BJ (cell line): ENCODE measurements around the gene MMP25. TPM values are rescaled to one million over a fixed set of nuclear protein-coding genes. Genes with fewer than 3 reads are reported as not detected.

Experiments used
- CTCF ChIA-PET: fragments of 350-600 bp; formaldehyde crosslinking; extraction: SDS; loops from one replicate; lab custom pipeline; 2021; ENCODE audit warnings: antibody characterized with exemption, inconsistent platforms; lab: Yijun Ruan, JAX
- POLR2A ChIA-PET: fragments of 300-600 bp; sonication (Branson Sonifier 250); formaldehyde crosslinking; extraction: SDS; loops from one replicate; lab custom pipeline; 2021; ENCODE audit warnings: antibody characterized with exemption; lab: Charles Lee
- DNase-seq: peaks from one replicate; pipeline ENCODE4 v3.0.0-alpha.2; 2011; ENCODE audit warnings: low read depth
- H3K27me3 ChIP-seq: 2 replicates; pipeline ENCODE4 v1.6.0; 2011; ENCODE audit warnings: low read length; ENCODE audit not compliant: control insufficient read depth, insufficient read depth
- H3K36me3 ChIP-seq: 2 replicates; pipeline ENCODE4 v1.5.1; 2011; ENCODE audit warnings: low read length; ENCODE audit not compliant: control insufficient read depth, insufficient read depth
- H3K4me3 ChIP-seq: 2 replicates; pipeline ENCODE4 v1.5.1; 2011; ENCODE audit warnings: low read depth, mild to moderate bottlenecking, control low read depth, low read length
- polyA plus RNA-seq: library from polyadenylated mRNA; depleted of rRNA; stranded (reverse); fragments of >200 nt; gene quantifications from 2 replicates; pipeline ENCODE4 v1.2.3, GENCODE V29; 2011
- TF ChIP-seq, protein P1 (sequence below): IDR thresholded peaks from 2 replicates; pipeline ENCODE4 v1.5.1; 2011; ENCODE audit warnings: low read depth, mild to moderate bottlenecking, control low read depth, inconsistent platforms, low read length, moderate library complexity; ENCODE audit not compliant: insufficient read depth

Gene MMP25
- polyA plus RNA-seq, 1 experiment = 0.02 TPM

DNA sequence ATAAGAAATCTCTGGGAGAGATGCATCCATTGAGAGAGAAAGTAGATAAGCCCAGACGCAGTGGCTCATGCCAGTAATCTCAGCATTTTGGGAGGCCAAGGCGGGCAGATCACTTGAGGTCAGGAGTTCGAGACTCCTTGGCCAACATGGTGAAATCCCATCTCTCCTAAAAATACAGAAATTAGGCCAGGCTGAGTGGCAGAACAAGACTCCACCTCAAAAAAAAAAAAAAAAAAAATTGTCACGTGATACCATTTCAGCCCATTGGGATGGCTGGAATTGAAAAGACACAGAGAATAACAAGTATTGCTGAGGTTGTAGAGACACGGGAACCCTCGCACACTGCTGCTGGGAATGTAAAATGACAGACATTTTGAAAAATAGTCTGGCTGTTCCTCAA, 16.2 kb downstream of the MMP25 start:
- no peak overlapping the region for H3K4me3 ChIP-seq
- POLR2A ChIA-PET = no interaction called here
- TF ChIP-seq, protein P1, sequence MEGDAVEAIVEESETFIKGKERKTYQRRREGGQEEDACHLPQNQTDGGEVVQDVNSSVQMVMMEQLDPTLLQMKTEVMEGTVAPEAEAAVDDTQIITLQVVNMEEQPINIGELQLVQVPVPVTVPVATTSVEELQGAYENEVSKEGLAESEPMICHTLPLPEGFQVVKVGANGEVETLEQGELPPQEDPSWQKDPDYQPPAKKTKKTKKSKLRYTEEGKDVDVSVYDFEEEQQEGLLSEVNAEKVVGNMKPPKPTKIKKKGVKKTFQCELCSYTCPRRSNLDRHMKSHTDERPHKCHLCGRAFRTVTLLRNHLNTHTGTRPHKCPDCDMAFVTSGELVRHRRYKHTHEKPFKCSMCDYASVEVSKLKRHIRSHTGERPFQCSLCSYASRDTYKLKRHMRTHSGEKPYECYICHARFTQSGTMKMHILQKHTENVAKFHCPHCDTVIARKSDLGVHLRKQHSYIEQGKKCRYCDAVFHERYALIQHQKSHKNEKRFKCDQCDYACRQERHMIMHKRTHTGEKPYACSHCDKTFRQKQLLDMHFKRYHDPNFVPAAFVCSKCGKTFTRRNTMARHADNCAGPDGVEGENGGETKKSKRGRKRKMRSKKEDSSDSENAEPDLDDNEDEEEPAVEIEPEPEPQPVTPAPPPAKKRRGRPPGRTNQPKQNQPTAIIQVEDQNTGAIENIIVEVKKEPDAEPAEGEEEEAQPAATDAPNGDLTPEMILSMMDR = no peak
- no peak for DNase-seq
- H3K36me3 ChIP-seq = no peaks in the 10 kb centered on the region
- H3K27me3 ChIP-seq = no peaks in the 10 kb centered on the region
- CTCF ChIA-PET = interaction anchor here (3.0 kb wide), 1 partner anchor 67 kb away, joined by 12 read pairs; no protein-coding TSS in a partner anchor

DNA sequence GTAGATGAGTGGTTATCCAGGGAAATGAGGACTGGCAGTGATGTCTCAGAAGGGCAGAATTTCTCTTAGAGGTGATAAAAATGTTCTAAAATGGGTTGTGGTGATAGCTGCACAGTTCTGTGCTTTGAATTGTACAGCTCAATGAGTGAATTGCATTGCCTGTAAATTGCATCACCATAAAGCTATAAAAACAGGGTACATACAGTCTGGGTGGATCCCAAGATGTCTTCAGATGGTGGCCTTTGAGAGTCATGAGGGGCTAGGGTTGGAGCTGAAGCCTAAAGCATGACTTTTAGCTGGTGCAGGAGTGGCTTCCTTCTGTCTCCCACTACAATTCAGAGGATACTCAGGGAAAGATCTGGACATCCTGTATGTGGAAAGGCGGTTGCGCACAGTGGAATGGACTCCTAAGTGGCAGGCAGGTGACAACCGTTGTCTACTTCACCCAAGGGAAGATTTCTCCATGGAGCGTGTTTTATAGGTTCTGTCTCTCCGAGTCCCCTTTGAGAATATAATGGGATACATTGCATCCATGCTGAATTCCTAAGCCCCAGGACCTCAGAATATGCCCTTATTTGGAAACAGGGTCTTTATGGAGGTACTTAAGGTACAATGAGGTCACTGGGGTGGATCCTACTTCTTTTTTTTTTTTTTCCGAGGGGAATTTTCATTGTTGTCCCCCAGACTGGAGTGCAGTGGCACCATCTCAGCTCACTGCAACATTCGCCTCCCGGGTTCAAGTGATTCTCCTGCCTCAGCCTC, 17.4 kb downstream of the MMP25 start:
- ChIA-PET CTCF (interaction anchor here (1.0 to 3.0 kb wide), 2 partner anchors 65 to 66 kb away, joined by 4 to 12 read pairs; no protein-coding TSS in a partner anchor), POLR2A (no interaction called here)
- Histone ChIP-seq H3K36me3 (no peaks in the 10 kb centered on the region), H3K4me3 (no peak overlapping the region), H3K27me3 (no peaks in the 10 kb centered on the region)
- no peak for DNase-seq
- TF ChIP-seq, protein P1 = no peak

DNA sequence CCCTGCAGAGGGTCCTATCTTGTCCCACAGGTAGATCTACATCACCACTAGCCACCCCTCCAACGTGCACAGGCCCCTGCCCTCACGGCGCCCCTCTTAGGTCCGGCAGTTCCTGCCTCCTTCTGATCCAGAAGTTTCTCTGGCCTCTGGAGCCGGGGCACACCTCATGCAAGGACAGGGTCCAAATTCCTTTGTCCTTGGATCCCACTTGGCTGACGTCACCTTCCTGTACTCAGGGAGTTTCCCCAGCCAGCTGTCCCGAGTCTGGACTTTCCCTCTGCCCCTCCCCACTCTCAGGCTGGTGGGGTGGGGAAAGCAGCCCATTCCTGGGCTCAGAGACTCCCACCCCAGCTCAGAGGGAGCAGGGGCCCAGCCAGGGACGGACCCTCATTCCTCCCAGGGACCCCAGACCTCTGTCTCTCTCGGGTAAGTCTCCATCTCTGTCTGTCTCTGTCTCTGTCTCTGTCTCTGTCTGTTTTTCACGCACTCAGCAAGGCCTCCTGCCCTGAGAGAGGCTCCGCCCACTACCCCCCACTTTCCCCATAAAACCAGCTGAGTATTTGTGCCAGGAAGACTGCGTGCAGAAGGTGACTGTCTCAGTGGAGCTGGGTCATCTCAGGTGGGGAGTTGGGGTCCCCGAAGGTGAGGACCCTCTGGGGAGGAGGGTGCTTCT, 18.8 kb downstream of the MMP25 start, which contains the start of gene IL32:
Gene IL32, plus strand, starts transcription at position 572 of the 673 bp plus-strand sequence. CDS start 172 bp downstream, outside the sequence.
- POLR2A ChIA-PET = no interaction called here
- TF ChIP-seq, protein P1 = no peak
- Histone ChIP-seq H3K36me3 (no peaks in the 10 kb centered on the region), H3K27me3 (no peaks in the 10 kb centered on the region), H3K4me3 (no peak within 1 kb of the TSS)
- peak; percentile 9 for DNase-seq
- CTCF ChIA-PET = interaction anchor here (3.0 kb wide), 1 partner anchor 65 kb away, joined by 12 read pairs; no protein-coding TSS in a partner anchor

DNA sequence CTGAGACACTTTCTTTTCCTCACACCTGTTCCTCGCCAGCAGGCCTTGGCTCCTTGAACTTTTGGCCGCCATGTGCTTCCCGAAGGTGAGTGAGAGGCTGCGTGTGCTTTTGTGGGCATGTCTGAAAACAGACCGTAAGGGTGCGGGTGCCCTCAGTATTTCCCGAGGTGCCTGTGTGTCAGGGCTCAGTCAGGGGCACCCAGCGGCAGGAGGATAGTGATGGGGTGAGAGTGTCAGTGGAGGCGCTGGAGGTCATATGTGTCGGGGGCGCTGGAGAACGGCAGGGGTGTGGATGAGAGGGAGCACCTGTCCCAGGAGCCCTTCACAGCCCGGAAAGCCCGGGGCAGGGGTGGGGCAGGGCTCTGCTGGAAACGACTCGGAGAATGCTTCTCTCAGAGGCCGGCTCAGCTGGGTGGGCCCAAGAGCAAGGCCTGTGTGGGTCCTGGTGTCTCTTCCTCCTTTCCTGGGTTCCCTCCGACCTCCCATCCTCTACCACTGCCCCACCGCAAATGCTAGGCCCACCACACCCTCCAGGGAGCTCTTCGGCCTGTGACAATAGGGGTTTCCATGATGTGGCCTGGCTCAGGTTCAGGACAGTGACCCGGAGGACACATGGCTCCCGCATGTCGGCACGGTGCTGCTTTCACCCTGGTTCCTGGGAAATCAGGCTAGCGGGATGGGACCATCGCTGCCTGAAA, 19.5 kb downstream of the MMP25 start:
- Histone ChIP-seq H3K4me3 (no peak overlapping the region), H3K36me3 (no peaks in the 10 kb centered on the region), H3K27me3 (no peaks in the 10 kb centered on the region)
- POLR2A ChIA-PET = no interaction called here
- TF ChIP-seq, protein P1 = no peak
- DNase-seq = no peak
- CTCF ChIA-PET = interaction anchor here (0.7 kb wide), 1 partner anchor 27 kb away, joined by 3 read pairs; no protein-coding TSS in a partner anchor

DNA sequence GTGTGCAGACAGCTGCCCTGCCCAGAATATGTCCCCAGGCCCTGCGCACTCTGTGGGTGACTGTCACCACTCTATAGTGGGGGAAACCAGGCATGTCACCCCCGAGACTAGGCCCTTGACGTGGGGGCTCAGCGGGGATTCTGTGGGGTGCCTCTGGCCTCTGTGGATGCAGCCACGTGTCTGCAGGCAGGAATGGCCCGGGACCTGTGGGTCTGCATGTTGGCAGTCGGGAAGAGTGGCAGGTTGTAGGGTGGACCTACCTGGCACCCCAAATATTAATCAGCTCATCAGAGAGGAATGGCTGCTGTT, 20.0 kb downstream of the MMP25 start:
- TF ChIP-seq, protein P1 = no peak
- POLR2A ChIA-PET = no interaction called here
- DNase-seq = no peak
- Histone ChIP-seq H3K4me3 (no peak overlapping the region), H3K36me3 (no peaks in the 10 kb centered on the region), H3K27me3 (no peaks in the 10 kb centered on the region)
- CTCF ChIA-PET = interaction anchor here (0.7 kb wide), 1 partner anchor 26 kb away, joined by 3 read pairs; no protein-coding TSS in a partner anchor
